Loucy (cell line): Measurements from ENCODE around the gene DBN1.

Experiments
- EZH2phosphoT487 ChIP-seq: fragments of 200-600 bp; IDR thresholded peaks from 2 replicates; pipeline ENCODE4 v1.6.1; 2018; ENCODE audit warnings: antibody characterized with exemption, mild to moderate bottlenecking, moderate library complexity, borderline replicate concordance
- TF ChIP-seq, protein P1 (sequence below): fragments of 200-600 bp; sonication (generic); conservative IDR thresholded peaks from 2 replicates; pipeline ENCODE4 v1.5.1; 2014; ENCODE audit warnings: mild to moderate bottlenecking, antibody characterized with exemption, low read length

DNA sequence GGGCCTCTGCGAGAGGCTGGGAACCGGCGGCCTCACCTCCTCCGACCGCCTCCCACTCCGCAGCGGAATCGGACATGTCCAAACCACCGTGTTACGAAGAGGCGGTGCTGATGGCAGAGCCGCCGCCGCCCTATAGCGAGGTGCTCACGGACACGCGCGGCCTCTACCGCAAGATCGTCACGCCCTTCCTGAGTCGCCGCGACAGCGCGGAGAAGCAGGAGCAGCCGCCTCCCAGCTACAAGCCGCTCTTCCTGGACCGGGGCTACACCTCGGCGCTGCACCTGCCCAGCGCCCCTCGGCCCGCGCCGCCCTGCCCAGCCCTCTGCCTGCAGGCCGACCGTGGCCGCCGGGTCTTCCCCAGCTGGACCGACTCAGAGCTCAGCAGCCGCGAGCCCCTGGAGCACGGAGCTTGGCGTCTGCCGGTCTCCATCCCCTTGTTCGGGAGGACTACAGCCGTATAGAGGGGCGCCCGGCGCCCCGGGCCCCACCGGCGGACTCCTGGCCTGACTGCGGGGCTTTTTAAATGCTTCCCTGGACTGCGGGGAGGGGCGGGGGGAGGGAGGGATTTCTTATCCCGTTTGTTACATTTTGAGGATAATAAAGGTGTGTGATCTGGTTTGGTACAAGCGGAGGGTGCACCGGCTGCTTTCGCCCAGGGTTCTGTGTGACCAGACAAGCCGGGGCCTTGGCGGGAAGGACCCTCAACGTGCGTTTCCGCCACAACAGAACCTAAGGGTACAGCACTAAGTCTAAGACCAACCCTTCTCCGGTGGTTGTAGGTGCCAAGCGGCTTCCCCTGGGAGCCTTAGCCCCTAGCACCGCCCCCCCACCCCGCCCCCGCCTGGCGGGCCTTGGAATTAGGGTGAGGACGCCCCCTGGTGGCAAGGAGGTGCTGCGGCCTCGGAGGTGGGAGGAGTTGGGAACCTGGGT is 17.5 kb downstream of the DBN1 start:
- TF ChIP-seq, protein P1, sequence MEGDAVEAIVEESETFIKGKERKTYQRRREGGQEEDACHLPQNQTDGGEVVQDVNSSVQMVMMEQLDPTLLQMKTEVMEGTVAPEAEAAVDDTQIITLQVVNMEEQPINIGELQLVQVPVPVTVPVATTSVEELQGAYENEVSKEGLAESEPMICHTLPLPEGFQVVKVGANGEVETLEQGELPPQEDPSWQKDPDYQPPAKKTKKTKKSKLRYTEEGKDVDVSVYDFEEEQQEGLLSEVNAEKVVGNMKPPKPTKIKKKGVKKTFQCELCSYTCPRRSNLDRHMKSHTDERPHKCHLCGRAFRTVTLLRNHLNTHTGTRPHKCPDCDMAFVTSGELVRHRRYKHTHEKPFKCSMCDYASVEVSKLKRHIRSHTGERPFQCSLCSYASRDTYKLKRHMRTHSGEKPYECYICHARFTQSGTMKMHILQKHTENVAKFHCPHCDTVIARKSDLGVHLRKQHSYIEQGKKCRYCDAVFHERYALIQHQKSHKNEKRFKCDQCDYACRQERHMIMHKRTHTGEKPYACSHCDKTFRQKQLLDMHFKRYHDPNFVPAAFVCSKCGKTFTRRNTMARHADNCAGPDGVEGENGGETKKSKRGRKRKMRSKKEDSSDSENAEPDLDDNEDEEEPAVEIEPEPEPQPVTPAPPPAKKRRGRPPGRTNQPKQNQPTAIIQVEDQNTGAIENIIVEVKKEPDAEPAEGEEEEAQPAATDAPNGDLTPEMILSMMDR = peak; percentile 61
- TF ChIP-seq EZH2phosphoT487 = no peak
